ENCODE measurements around the gene RND2.
"Not testable (repeated sequence)": the region's sequence is repeated elsewhere in the genome, so short reads cannot be mapped to it uniquely, and the experiment has no call there.

RND2 gene

DNA sequence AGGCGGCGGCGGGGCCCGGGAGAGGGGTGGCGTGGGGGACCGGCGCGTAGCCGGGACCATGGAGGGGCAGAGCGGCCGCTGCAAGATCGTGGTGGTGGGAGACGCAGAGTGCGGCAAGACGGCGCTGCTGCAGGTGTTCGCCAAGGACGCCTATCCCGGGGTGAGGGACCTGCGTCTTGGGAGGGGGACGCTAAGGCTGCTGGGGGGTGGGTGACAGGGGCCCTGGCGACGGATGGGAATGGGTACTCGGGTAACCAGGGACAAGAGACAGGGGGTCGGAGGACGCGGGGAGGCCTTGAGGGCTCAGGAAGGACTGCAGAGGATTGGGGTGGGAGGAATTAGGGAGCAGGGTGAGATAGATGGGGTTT lies 243 bp downstream of the RND2 start:
- peak in 3 of 10 donors; percentile 65 to 85 (median 73) for DNase-seq
- intact Hi-C loops (cut with DNase I), result no loop called here

DNA sequence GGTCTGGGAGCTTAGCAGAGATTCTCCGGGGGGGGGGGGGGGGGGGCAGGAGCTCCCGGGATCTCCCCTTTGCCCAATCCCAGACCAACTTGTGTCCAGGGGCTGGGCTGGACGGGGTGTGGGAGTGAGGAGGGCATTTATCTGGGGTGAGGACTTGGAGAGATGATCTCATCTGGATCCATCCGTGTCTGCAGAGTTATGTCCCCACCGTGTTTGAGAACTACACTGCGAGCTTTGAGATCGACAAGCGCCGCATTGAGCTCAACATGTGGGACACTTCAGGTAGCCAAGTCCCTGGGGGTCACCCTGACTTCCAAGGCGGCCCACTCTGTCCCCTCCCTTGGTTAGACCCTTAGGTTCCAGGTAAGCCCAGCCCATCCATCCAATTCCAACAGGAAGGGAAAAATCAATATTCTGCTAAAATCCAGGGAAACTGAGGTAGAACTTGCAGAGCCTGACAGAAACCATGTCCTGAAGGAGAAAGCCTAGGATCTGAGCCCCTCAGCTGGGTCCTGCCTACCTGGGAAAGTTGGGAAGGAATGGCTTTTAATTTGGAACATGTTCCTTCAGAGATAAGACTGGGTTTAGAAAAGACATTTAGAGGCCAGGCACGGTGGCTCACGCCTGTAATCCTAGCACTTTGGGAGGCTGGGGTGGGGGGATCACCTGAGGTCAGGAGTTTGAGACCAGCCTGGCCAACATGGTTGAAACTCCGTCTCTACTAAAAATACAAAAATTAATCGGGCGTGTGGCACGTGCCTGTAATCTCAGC lies 921 bp downstream of the RND2 start:
- DNase-seq, result peak in 3 of 10 donors; percentile 42 to 68 (median 62)
- intact Hi-C loops (cut with DNase I), result no loop called here

DNA sequence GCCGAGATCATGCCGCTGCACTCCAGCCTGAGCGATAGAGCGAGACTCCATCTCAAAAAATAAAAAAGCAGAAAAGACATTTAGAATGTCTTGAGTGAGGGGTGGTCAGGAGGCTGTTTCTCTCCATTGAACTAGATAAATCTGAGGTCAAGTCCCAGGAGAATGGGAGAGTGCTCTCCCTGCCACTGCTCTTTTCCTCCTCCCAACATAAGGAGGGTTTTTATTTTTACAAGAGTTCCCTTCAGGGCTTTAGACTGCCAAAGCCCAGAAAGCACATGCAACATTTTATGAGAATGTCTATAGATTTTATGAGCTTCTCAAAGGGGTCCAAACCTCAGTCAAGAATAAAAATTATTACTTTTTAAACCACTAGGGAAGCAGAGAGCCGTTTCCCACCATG lies 1.6 kb downstream of the RND2 start:
- DNase-seq, result no peak
- intact Hi-C loops (cut with DNase I), result no loop called here

DNA sequence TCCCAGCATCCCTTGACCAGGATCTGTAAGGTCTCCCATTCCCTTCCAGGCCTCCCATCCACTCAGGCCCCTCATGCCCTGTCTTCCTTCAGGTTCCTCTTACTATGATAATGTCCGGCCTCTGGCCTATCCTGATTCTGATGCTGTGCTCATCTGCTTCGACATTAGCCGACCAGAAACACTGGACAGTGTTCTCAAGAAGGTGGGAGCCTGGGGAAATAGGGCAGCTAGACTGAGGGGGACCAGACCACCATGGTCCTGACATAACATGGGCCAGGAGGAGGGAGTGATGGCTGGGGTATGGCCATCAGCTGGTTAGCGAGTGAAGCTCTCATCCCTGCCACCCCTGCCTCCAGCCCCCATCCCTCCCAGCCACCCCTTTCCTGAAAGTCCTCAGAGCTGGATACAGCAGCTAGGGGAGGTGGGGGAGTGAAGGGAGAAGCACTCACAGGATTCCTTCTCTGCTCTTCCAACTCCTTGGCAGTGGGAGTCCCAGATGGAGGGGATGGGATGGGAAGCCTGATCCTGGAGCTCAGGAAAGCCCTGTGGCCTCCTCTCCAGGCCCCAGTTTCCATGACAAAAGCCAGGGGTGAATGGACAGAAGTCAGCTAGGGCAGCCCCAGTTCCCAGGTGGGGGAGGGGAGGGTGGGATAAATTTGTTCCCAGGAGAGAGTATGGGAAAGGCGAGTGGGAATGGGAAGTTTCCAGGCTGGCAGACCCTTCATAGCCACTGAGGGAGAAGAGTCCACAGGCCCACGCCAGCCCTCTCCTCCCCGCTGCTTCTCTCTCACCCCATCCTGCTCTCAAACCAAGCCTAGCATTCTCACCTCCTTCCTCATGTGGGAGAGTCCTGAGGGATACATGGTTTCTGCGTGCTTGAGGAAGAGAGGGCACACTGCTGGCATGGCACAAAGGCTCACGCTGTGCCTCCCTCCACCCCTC lies 2.3 kb downstream of the RND2 start:
- DNase-seq, result peak in 3 of 10 donors; percentile 22 to 54 (median 41)

DNA sequence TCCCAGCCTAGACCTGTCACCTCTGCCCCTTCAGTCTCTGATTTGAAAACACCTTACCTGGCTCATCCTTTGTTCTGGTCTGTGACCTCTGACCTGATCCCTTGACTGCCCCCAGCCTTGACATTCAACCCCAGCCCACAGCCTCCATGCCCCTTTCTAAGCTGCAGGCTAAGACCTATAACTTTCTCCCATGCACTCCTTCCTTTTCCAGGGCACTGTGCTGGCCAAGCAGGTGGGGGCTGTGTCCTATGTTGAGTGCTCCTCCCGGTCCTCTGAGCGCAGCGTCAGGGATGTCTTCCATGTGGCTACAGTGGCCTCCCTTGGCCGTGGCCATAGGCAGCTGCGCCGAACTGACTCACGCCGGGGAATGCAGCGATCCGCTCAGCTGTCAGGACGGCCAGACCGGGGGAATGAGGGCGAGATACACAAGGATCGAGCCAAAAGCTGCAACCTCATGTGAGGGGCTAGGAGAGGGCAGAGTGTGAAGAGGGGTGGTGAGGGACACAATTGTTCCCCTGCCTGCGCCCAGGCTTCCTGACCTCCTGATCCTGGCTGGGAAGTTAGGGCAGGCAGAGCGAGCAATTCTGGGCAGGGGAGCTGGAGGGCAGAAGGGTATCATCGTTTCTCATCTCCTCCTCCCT lies 3.3 kb downstream of the RND2 start:
- intact Hi-C loops (cut with DNase I), result no loop called here
- peak in 2 of 10 donors; percentile 58 to 72 for DNase-seq

More for the DNA sequence above, 2.3 kb downstream of the RND2 start:
- intact Hi-C loops (cut with DNase I), result no loop called here

DNA sequence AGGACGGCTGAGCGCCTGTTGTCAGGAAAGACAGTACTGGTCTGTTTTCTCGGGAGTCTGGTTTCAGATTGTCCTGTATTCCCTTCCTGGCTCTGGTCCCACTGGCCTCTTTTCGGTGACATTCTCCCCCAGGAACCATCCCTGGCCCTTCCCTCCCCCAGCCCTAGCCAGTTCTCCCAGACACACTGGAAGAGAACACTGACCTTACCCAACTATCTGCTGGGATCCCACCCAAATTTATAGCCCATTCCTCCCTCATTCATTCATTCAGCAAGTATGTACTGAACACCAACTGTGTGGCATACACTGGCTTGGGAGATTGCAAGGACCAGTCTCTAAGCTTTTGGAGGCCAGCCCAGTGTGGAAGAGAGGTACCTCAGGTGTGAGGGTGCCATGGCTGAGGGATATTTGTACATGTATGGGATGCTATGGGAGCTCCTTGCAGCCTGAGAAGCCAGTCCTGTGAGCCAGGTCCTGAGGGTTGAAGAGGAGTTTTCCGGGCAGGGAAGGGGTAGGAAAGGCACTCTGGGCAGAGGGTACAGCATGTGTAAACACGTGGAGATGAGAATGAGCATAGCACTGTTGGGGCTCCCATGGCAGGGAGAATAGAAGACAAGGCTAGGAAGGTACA lies 5.2 kb downstream of the RND2 start:
- intact Hi-C loops (cut with DNase I), result no loop called here
- DNase-seq, result peak in 1 of 10 donors; percentile 60

DNA sequence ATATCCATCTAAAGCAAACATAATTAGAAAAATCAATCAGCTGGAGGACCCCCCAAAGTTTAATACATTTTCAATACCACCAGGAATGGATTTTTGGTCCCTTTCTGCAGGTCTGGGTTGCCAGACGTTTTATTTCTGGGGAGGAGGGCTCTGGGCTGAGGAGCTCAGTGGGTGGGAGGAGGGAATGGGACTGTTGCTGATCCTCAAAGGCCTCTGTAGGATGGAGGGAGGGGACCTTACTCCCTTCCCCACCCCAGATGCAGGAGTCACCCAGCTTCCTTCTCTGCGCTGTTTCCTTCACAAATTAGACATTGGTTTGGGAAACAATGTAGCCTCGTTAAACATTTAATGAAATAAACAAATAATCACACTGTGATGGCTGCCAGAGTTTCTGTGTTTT lies 6.6 kb downstream of the RND2 start:
- peak in 1 of 10 donors; percentile 24 for DNase-seq
- intact Hi-C loops (cut with DNase I), result no loop called here

DNA sequence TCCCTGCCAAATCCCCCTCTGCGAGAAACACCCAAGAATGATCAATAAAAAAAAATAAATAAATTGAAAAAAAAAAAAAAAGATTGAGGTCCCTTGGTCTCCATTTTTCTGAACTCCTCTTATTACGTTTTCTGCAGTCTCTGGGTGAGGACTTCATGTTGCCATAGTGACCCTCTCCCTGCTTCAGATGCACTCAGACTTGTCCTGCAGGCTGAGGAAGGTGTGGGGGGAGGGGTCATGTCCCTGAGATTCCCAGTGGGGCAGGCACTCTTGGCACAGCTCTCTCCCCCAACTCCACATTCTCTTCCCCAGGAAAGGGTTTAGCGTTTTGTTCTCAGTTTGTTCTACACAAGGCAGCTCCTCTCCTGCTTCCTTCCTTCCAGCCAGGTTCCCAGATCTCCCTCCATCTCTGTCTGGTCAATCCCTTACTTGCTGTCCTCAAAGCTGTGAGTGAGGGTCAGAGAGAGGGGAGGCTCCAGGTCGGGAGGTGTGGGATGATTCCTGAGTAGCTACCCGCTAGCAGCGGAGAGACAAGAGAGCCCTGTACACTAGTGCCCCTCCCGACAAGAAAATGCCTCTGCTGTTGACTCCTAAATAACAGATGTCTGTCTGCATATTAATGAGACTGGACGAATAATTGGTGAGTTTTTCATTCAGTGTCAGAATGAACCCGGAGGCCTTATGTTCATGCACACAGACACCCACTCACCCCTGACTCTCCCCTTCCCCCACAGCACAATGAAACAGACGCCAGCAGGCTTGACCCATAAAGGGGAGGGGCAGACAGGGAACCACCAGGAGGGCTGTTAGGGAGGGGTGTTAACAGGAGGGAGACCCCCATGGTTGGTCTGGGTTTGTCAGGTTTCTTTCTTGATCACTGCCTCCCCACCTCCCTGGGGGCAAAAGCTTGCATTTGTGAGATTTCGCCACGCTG lies 9.2 kb downstream of the RND2 start:
- DNase-seq, result peak in 1 of 10 donors; percentile 22
- intact Hi-C loops (cut with DNase I), result no loop called here

DNA sequence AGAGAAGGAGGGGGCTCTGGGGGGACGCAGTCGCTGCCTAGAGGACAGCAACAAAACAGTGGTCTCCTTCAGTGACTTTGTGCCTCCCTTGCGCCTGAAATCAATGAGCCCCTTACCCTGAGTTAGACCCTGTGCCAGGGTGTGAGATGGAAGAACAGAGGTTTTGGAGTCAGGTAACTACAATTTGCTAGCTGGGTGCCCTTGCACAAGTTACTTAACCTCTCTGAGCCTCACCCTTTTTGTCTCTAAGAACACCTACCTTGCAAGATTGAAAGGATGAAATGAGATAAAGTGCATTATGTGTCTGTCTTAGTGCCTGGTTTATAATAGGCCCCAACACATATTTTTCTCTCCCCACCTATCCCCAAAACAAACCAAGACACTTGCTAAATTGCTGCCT lies 9.9 kb downstream of the RND2 start:
- intact Hi-C loops (cut with DNase I), result no loop called here
- peak in 1 of 10 donors; percentile 20 for DNase-seq

DNA sequence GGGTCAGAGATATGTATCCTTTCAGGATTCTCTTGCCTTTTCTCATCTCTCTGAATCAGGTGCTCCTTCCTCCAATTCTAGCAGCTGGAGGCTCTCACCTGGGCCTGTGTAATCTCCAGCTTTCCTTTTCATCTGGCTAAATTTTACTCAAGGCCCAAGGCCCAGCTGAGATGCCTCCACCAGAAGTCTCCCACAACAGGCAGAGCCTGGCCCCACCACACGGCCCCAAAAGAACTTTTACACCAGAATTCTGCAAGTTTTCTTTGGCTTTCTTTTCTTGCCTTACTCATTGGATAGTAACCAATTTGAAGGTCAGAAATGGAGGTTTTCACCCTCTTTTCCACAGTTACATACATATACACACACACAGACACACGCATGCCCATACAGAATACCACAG lies 14.6 kb downstream of the RND2 start:
- DNase-seq, result no peak
- intact Hi-C loops (cut with DNase I), result no loop called here

DNA sequence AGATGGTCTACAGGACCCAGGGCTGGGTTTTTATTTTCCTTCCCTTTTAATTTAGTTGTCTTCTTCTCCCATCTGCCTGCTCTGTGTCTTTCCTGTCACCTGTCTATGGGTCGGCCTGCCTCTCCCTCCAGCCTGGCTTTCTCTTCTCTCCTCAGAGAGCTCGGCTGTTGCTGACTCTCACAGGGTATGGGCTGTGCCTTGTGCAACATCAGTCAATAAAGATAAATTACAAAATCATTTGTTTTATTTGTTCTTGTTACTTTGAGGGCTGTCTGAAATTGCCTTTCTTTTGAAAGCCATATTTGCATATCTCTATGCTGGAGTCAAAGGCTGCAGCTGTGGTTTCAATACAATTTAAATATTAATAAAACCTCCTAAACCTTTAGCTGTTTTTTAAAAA lies 15.6 kb downstream of the RND2 start:
- intact Hi-C loops (cut with DNase I), result no loop called here
- no peak for DNase-seq

DNA sequence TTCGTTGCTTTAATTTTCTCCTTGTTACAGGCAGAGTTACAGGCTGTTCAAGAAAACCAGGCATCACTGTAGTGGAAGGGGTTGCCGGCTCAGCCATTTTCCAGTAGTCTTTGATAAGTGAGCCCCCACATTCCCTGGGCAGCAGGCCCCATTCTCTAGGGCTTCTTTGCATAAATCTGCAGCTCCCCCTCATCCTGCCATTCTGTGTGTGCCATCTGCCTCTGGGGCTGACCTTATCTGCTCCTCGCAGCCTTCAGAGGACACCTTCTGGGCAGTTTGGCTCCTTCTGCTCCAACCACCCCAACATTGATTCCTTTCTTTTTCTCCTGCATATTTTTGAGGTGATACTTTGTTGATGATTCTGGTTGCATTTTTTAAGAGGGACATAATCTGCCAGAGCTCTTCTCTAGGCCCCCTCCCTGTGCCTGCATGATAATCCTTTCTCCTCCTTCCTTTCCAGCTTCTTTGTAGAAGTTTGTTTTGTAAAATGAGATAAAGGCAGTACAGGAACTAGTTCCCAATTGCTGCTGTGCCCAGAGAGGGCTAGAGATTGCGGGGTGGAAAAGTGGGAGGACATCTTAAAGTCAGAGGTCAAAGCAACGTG lies 17.1 kb downstream of the RND2 start:
- intact Hi-C loops (cut with DNase I), result no loop called here
- peak in 1 of 10 donors; percentile 27 for DNase-seq

DNA sequence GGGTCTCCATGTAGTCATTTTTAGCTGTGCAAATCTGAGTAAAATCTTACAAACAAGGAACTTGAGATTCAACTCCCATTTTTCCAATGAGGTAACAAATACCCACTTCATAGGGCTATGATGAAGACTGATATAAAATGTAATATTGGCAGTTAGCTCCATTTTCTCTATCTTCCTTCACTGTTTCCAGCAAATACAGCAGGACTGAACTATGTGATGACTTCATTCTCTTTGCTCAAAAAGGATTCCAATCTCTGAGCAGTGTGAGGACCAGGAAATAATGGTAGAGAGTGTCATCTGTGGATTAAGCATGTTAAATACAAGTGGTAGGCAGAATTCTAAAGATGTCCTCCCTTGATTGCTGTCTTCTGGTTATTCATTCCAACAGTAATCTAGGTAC lies 18.3 kb downstream of the RND2 start:
- DNase-seq, result no peak
- intact Hi-C loops (cut with DNase I), result no loop called here

DNA sequence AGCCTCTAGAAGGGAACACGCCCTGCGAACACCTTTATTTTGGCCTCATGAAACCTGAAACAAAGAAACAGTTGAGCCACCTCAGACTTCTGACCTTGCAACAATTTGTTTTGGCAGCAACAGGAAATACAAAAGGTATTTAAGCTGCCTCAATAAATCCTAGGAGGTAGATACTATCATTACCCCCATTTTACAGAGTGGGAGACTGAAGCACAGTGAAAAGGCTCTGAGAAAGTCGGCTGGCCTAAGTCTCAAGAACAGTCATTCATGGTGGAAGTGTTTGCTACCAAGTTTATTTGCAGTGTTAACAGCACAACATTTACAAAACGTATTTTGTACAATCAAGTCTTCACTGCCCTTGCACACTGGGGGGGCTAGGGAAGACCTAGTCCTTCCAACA lies 19.0 kb downstream of the RND2 start:
- DNase-seq, result no peak
- intact Hi-C loops (cut with DNase I), result no loop called here

DNA sequence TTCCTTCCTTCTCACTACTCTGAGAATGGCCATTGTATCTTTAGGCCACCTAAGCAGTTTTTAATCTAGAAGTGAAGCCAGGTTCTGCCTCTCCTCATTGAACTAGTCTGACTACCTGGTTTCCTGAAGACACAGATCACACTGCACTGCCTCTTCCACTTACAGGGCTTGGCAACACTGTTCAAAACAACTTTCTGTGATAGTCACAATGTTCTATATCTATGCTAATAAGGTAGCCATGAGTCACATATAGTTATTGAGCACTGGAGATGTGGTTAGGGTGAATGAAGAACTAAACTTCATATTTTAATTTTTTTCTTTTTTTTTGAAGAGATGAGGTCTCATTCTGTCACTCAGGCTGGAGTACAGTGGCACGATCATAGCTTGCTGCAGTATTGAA lies 26.9 kb downstream of the RND2 start:
- DNase-seq, result no peak
- intact Hi-C loops (cut with DNase I), result no loop called here

DNA sequence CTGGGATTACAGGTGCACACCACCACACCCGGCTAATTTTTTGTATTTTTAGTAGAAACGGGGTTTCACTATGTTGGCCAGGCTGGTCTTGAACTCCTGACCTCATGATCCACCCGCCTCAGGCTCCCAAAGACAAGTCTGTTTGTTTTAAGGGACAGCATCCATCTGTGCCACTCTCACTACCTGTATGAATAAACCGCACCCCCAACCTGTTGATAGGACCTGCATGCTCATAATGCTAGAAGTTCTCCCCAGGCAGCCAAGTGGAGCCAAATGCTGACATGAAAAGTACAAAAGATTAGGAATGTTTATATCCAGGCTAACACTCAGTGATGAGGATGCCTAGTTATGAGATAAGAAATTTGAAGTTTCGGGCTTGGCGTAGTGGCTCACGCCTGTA lies 28.0 kb downstream of the RND2 start:
- DNase-seq; intact Hi-C loops (cut with DNase I): not testable (repeated sequence)

DNA sequence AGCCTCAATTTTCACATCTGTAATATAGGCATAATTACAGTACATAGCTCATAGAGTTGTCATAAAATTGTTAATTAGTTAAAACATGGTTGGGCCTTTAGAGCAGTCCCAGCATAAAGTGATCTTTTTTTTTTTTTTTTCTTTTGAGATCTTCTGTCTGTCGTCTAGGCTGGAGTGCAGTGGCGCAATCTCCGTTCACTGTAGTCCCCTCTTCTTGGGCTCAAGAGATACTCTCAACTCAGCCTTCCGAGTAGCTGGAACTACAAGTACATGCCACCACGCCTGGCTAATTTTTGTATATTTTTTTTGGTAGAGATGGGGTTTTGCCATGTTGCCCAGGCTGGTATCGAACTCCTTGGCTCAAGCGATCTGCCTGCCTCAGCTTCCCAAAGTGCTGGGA lies 31.0 kb downstream of the RND2 start:
- DNase-seq, result no peak
- intact Hi-C loops (cut with DNase I), result no loop called here

DNA sequence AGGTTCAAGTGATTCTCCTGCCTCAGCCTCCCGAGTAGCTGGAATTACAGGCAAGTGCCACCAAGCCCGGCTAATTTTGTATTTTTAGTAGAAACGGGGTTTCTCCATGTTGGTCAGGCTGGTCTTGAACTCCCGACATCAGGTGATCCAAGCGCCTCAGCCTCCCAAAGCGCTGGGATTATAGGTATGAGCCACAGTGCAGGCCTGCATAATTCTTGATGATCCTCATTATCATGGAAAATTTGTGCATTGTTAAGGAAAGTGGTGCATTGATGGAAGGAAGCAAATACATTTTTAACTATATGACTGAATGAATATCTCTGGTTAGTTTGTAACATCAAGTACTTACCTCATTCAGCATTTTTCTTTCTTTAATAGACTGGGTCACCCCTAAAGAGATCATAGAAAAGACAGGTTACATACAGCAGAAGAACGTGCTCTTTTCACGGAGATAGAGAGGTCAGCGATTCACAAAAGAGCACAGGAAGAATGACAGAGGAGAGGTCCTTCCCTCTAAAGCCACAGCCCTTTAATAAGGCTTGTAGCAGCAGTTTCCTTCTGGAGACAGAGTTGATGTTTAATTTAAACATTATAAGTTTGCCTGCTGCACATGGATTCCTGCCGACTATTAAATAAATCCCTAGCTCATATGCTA lies 38.1 kb downstream of the RND2 start:
- no peak for DNase-seq
- intact Hi-C loops (cut with DNase I), result no loop called here
